ENCODE data around the gene TAPT1.

- TF ChIP-seq POLR2A (IDR thresholded peaks at IDR 0.05; ENCODE audit: low read length) (no peak), E2F6 (IDR thresholded peaks at IDR 0.05; ENCODE audit: borderline replicate concordance, low read depth) (no peak), RFX5 (IDR thresholded peaks at IDR 0.05) (no peak), CTCF (IDR thresholded peaks at IDR 0.05) (no peak), HMGXB4 (CRISPR knock-in tag; IDR thresholded peaks at IDR 0.05; ENCODE audit: borderline replicate concordance) (no peak), RAD21 (conservative IDR thresholded peaks at IDR 0.05 in 1 of 2, IDR thresholded peaks at IDR 0.05 in 1 of 2) (no peak), CHD2 (IDR thresholded peaks at IDR 0.05; ENCODE audit: low read length, partially characterized antibody) (no peak), USF2 (IDR thresholded peaks at IDR 0.05) (no peak), CEBPB (IDR thresholded peaks at IDR 0.05) (no peak), PBX3 (IDR thresholded peaks at IDR 0.05) (no peak)
Measured at GRCh38 chr4:16186986-16187385, 39.3 kb downstream of the TAPT1 start.

All from A549 (cell line).